HT1080 (cell line): ENCODE data around the gene SLC22A15. TPM values are rescaled to one million over a fixed set of nuclear protein-coding genes. Genes with fewer than 3 reads are reported as not detected.
"Not testable (repeated sequence)": the region's sequence is repeated elsewhere in the genome, so short reads cannot be mapped to it uniquely, and the experiment has no call there.

Source experiments
- DNase-seq: peaks from one replicate; pipeline ENCODE4 v3.0.0-alpha.2; 2015; ENCODE audit warnings: low read depth
- total RNA-seq: library from RNA; depleted of rRNA; stranded (reverse); fragments of >200 nt; shearing (Covaris generic); gene quantifications from 2 replicates; pipeline ENCODE4 v1.2.3, GENCODE V29; 2014

SLC22A15 gene
- total RNA-seq, 1 experiment from 2014 or later, result 1.6 TPM

DNA sequence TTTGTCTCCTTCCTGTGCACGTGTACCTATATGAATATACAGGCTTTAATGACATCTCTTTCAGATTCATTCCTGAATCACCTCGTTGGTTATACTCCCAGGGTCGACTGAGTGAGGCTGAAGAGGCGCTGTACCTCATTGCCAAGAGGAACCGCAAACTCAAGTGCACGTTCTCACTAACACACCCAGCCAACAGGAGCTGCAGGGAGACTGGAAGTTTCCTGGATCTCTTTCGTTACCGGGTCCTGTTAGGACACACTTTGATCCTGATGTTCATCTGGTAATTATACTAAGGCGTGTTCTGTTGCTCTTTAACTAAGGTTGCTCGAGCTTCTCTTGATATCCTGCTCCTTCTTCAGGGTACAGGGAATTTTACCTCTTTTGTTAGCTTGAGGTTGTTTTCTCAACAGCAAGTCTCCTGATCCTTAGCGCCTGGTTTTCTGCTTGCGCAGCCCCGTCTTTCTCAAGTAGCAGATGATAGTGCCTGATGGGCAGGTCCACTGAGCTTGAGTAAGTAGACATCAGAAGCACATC lies 55.1 kb downstream of the SLC22A15 start:
- no peak for DNase-seq

DNA sequence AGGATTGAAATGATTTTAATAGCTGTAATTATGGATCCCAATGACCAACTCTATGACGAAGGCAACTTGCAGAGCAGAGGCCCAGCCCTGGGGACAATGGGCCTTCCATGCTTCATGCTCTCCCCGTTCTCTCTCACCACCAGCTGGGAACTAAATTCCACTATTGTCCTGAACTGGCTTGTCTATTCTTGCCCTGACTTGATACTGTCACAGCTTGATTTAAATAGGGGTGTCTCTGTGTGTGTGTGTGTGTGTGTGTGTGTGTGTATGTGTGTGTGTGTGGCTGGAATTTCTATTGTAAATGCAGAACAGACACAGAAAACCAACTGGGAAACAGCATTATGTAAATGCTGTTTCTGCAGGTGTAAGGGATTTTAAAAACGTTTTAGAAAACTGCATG lies 57.0 kb downstream of the SLC22A15 start:
- DNase-seq, result no peak

GRCh38 chr1:116036255-116036654 lies 59.9 kb downstream of the SLC22A15 start:
- DNase-seq, result no peak

- no peak for DNase-seq
These were observed 62.4 kb downstream of the SLC22A15 start for GRCh38 chr1:116038679-116039078.

GRCh38 chr1:116044071-116044470 lies 67.8 kb downstream of the SLC22A15 start:
- no peak for DNase-seq

- not testable (repeated sequence) for DNase-seq
These were observed 70.6 kb downstream of the SLC22A15 start for GRCh38 chr1:116046933-116047332.

- DNase-seq, result not testable (repeated sequence)
These were observed 75.6 kb downstream of the SLC22A15 start for GRCh38 chr1:116051896-116052295.

DNA sequence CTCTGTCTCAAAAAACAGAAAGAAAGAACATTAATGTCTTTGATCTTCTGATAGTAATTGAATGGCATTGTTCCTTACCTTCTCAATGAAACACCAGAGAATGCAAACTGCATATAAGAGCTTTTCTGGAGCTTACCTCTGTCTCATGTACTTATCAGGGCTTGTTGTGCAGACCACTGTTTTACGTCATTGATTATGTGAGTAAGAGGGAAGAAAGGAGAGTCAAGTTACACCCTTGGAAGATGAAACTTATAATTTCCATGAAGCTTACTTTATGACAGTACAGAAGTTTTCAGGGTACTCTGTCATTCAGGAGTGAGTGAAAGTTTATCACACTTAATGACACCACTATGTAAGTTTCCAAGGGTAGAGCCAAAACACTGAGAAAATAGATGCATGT lies 85.9 kb downstream of the SLC22A15 start:
- DNase-seq, result no peak

- DNase-seq, result no peak
These were observed 88.3 kb downstream of the SLC22A15 start for GRCh38 chr1:116064616-116065015.

DNA sequence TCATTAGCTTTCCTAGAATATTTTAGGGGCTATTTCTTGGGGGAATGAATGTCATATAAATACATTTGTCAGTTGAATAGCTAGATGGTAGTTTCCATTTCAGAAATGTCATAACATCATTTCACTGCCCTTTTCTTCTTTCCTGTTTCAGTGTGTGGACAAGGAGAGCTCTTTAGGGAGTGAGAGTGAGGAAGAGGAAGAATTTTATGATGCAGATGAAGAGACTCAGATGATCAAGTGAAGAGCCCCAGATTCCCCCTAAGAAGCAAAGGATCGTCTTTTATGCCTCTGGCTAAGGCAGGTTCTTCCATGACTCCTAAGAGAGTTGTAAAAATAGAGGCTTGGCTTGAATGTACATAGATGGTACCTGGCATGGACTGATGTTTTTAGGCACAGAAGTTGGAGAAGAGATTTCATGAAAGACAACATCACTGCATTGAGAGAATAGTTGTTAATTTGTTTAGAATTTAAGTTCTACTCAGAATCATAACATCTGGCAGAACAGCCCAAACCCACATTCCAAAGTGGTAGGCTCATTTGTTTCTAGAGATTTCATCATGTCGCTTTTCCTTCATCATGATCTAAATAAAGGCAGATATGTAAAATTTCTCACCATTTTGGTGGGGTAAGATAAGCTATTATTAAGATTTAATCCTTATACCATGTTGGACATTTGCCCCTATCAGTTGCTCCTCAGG lies 90.7 kb downstream of the SLC22A15 start:
- DNase-seq, result no peak

DNA sequence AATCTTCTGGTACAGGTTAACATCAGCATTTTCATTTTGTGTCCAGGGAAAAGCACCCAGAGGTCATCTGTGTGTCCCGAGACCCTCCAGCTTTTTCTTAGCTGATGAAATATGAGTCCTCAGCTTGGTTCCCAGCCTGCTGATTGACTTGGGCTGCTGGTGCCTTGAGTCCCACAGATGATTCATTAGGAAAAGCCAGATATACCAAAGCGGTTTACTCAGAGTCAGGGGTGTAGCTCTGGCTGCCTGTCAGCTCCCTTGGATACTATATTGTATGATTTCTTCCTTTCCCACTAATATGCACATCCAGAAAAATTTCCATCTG lies 91.2 kb downstream of the SLC22A15 start:
- DNase-seq, result peak; percentile 44

GRCh38 chr1:116075575-116075974 lies 99.3 kb downstream of the SLC22A15 start:
- no peak for DNase-seq

DNA sequence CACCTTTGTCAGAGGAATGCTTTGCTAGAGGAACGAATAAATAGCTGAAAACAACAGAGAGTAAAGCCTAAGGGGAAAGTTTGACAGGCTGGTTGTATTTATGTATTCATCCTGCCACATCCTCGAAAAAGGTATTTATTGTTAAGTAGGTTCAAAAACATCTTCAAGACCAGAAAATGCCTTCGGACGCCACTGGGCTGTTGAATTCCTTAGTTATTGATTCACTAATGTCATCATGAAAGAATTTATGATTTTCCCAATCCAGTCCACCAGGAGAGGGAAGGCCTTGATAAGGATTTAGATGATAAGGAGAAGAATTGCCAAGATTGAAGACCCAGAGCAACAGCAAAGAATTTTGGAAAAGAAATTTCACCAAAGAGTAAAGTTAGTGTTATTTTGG lies 99.7 kb downstream of the SLC22A15 start:
- no peak for DNase-seq

DNA sequence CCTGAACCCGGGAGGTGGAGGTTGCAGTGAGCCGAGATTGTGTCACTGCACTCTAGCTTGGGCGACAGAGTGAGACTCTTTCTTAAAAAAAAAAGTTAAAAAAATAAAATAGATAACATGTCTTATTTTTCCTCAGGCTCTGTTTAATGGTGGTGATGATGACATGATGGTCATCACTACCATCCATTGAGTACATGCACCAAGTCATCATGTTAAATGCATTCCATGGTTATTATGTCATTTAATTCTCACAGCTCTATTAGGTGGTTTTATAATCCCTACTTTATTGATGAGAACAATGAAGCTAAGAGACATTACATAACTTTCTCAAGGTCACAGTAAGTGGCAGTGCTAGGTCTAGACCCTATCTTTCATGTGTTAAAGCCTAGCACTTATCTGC lies 100.5 kb downstream of the SLC22A15 start:
- DNase-seq, result no peak

- no peak for DNase-seq
These were observed 102.4 kb downstream of the SLC22A15 start for GRCh38 chr1:116078699-116079223.

GRCh38 chr1:116087628-116088027 lies 111.3 kb downstream of the SLC22A15 start:
- no peak for DNase-seq

- DNase-seq, result no peak
These were observed 113.6 kb downstream of the SLC22A15 start for GRCh38 chr1:116089870-116090269.

DNA sequence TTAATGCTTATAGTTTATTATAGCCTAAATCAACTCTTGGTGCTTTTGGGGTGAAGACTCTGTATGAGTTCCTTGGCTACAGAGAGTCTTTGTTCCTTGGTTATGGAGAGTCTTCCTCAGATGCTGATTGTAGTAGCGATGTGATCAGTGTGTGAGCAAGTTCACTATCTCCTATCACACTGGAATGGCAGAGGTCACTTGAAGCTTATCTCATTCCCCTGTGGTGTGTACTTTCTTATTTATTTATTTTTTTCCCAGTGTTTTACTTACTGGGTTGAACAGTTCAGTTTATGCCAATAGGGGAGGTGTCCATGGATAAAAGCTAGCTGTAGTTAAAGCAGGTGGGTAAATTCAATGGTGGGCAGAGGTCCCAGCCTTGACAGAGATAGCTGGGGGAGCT lies 114.8 kb downstream of the SLC22A15 start:
- DNase-seq, result no peak

DNA sequence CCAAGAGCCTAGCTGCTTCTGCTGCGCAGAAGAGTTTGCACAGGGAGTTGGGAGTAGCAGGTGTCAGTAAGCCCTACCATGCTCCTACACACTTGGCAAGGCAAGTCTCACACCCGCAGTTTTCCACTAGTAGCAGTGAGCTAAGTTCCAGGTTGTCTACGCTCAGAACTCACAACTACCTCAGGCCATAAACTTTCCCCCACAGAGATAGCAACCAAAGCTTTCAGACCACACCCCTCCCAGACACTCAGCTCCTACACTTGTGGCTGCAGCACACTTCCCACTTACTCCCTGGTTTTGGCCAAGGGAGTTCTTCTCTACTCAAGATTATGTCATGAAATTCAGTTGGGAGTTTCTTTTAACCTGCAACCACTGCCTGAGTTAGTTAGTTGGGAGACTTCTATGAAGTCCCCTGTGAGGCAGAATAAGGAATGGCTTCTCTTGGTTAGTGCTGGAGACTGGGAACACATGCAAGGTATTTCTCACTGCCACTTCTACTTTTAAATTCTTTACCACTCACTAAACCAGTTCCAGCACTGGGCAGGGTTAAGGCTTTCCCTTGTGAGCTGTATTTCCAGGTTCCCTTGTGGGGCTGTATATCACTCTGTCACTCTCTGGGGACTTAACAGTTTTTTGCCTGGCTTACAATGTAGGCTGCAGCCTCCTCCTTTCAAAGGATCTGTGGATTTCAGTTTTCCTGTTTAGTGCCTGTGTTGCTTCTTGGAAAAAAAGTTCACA lies 116.6 kb downstream of the SLC22A15 start:
- DNase-seq, result no peak

DNA sequence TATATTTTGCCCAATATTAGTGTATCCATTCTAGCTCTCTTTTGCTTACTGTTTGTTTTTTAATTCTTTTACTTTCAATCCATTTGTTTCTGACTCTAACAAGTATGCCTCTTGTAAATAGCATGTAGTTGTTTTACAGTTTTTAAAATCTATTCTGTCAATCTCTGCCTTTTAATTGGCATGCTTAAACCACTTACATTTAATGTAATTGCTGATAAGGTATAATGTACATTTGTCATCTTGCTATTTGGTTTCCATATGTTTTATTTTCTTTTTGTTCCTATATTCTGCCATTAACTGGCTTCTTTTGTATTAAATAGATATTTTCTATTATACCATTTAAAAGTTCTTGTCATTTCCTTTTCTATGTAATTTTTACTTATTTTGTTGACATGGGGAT lies 118.7 kb downstream of the SLC22A15 start:
- DNase-seq, result no peak

DNA sequence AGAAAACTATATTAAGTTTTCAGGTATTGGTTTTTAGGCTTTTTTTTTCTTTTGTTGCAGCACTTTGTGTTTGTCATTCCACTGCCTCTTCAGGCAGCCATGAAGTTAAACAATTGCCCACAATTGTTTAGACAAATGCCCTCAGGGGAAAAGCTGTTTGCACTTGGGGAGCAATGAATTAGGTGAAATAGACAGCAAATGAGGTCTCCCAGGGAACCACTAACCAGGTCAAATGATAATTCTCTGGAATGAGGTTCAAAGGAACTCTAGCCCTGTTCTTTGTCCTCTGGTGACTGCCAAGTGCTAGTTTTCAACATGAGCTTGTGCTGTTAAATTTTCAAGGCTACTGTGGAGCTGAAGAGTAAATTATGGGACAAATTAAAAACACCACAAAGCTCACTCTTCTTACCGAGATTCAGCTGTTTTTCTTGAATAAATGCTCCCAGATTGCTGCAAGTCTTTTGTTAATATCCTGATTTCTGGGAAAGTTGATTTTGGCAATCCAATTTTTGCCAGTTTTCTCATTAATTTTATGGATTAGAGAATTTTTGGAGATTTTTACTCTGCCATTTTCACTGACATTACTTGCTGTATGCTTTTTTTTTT lies 119.8 kb downstream of the SLC22A15 start:
- no peak for DNase-seq

DNA sequence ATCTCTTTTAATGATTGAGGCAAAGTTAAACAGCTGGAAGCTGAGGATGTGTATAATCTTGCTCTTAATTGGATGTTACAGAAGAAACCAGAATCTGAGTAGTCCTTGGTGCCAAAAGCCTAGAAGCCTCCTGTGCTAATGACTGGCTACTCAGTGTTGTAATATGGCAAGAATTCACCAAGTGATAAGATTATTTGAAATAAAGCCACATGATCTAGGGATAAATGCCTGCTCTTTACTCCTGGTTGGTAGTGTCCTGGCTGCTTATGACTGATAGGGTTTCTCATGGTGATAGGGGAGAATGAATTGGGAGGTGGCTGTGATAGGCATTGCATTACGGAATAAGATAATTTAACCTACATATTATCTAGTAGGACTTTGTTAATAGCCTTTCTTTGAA lies 121.3 kb downstream of the SLC22A15 start:
- DNase-seq, result no peak
